HCT116 (cell line): Measurements from ENCODE around the gene CERT1. TPM values are rescaled to one million over a fixed set of nuclear protein-coding genes. Genes with fewer than 3 reads are reported as not detected.

Experiments used
- ATAC-seq: fragments of 200-7000 bp; cut with Tn5 transposase; 2 replicates; pipeline ENCODE4 v1.9.1; 2020; ENCODE audit warnings: mild to moderate bottlenecking, moderate library complexity
- BruUV-seq: library from RNA; stranded (reverse); fragments of 400-500 nt; replicated peaks from 2 replicates; lab custom pipeline; 2021; lab: Mats Ljungman, UMichigan
- CTCF ChIA-PET: fragments of 300-600 bp; sonication (Branson Sonifier 250); formaldehyde crosslinking; loops from one replicate; lab custom pipeline; 2021; ENCODE audit warnings: antibody characterized with exemption; lab: Charles Lee
- POLR2A ChIA-PET: fragments of 300-600, 350-600 bp; sonication (Branson Sonifier 250); formaldehyde crosslinking; loops from one replicate; lab custom pipeline; 2021; ENCODE audit warnings: antibody characterized with exemption; lab: Charles Lee
- RAD21 ChIA-PET, 2 experiments: fragments of 300-600 bp; sonication (Branson Sonifier 250); formaldehyde crosslinking; loops; one replicate each; lab custom pipeline; 2023; ENCODE audit warnings: low total read pairs in 2 of 2; ENCODE audit not compliant: uncharacterized antibody in 2 of 2, unreplicated experiment in 2 of 2, low non-redundant PET in 1 of 2; lab: Charles Lee
- DNase-seq: peaks from one replicate; pipeline ENCODE4 v3.0.0-alpha.2; 2010; ENCODE audit warnings: low read depth, low spot score
- H2AFZ ChIP-seq: fragments of 200-600 bp; shearing (Covaris generic), sonication (generic); 2 replicates; pipeline ENCODE4 v1.6.1; 2017; ENCODE audit warnings: low read depth, mixed run types, mixed read lengths, antibody characterized with exemption, low read length; ENCODE audit not compliant: poor library complexity, severe bottlenecking
- H3K27ac ChIP-seq: 2 replicates; pipeline ENCODE4 v1.5.1; 2012; ENCODE audit warnings: low read depth, low read length
- H3K27me3 ChIP-seq: fragments of 200-600 bp; sonication (generic); 2 replicates; pipeline ENCODE4 v1.6.1; 2016; ENCODE audit warnings: mixed run types, low read length, mixed read lengths; ENCODE audit not compliant: insufficient read depth
- H3K36me3 ChIP-seq, 2 experiments: fragments of 200-500 bp in 1 of 2; fragments of 200-600 bp in 1 of 2; sonication (Bioruptor generic) in 1 of 2; sonication (generic) in 1 of 2; 2 replicates each; pipeline versions ENCODE4 v1.5.1 to v1.6.1; 2014 to 2016; ENCODE audit warnings: low read length in 2 of 2, inconsistent platforms in 1 of 2, mixed read lengths in 1 of 2, mixed run types in 1 of 2; ENCODE audit not compliant: insufficient read depth in 2 of 2, control insufficient read depth in 1 of 2
- H3K4me1 ChIP-seq, 2 experiments: fragments of 200-600 bp in 1 of 2; sonication (generic) in 1 of 2; 2 replicates each; pipeline versions ENCODE4 v1.5.1 to v1.6.1; 2012 to 2017; ENCODE audit warnings: low read length in 2 of 2, inconsistent platforms in 1 of 2, mild to moderate bottlenecking in 1 of 2, mixed read lengths in 1 of 2, mixed run types in 1 of 2, moderate library complexity in 1 of 2; ENCODE audit not compliant: insufficient read depth in 2 of 2, control insufficient read depth in 1 of 2
- H3K4me2 ChIP-seq: fragments of 200-600 bp; sonication (generic); 2 replicates; pipeline ENCODE4 v1.6.1; 2017; ENCODE audit warnings: mixed run types, low read length, mixed read lengths
- H3K4me3 ChIP-seq, 2 experiments: fragments of 200-600 bp in 1 of 2; sonication (generic) in 1 of 2; replicated peaks in 1 of 2; 2 replicates each; pipeline ENCODE4 v1.5.1; 2011 to 2016; ENCODE audit warnings: low read length in 2 of 2, control low read depth in 1 of 2, low read depth in 1 of 2, mild to moderate bottlenecking in 1 of 2, mixed read lengths in 1 of 2, mixed run types in 1 of 2
- H3K79me2 ChIP-seq: fragments of 200-600 bp; sonication (generic); 2 replicates; pipeline ENCODE4 v1.6.1; 2017; ENCODE audit warnings: mild to moderate bottlenecking, mixed run types, low read length, moderate library complexity, mixed read lengths; ENCODE audit not compliant: insufficient read depth
- H3K9ac ChIP-seq: fragments of 200-600 bp; sonication (generic); 2 replicates; pipeline ENCODE4 v1.6.1; 2016; ENCODE audit warnings: low read length, mixed read lengths
- H3K9me2 ChIP-seq: fragments of 200-600 bp; sonication (generic), shearing (Covaris generic); 2 replicates; pipeline ENCODE4 v1.6.1; 2017; ENCODE audit warnings: mixed run types, mild to moderate bottlenecking, moderate library complexity; ENCODE audit not compliant: insufficient read depth
- H3K9me3 ChIP-seq, 2 experiments: fragments of 200-500 bp in 1 of 2; fragments of 200-600 bp in 1 of 2; sonication (Bioruptor generic) in 1 of 2; sonication (generic) in 1 of 2; 2 replicates each; pipeline ENCODE4 v1.6.1; 2014 to 2017; ENCODE audit warnings: low read length in 2 of 2, mixed read lengths in 2 of 2, inconsistent platforms in 1 of 2, low read depth in 1 of 2, mild to moderate bottlenecking in 1 of 2, mixed run types in 1 of 2, moderate library complexity in 1 of 2; ENCODE audit not compliant: control insufficient read depth in 1 of 2, insufficient read depth in 1 of 2
- H4K20me1 ChIP-seq: fragments of 200-600 bp; sonication (generic), shearing (Covaris generic); 2 replicates; pipeline ENCODE4 v1.6.1; 2017; ENCODE audit warnings: mixed run types, mild to moderate bottlenecking, moderate library complexity; ENCODE audit not compliant: insufficient read depth
- CBX3 ChIP-seq: IDR thresholded peaks from 2 replicates; pipeline ENCODE4 v1.6.1; 2012; ENCODE audit warnings: low read depth
- EGR1 ChIP-seq: IDR thresholded peaks from 2 replicates; pipeline ENCODE4 v1.6.1; 2012; ENCODE audit warnings: low read depth
- ELF1 ChIP-seq: IDR thresholded peaks from 2 replicates; pipeline ENCODE4 v1.6.1; 2012; ENCODE audit warnings: low read depth, borderline replicate concordance
- REST ChIP-seq: IDR thresholded peaks from 2 replicates; pipeline ENCODE4 v1.6.1; 2012; ENCODE audit warnings: low read depth
- SIN3A ChIP-seq: IDR thresholded peaks from 2 replicates; pipeline ENCODE4 v1.6.1; 2012; ENCODE audit warnings: low read depth
- SRF ChIP-seq: IDR thresholded peaks from 2 replicates; pipeline ENCODE4 v1.6.1; 2012; ENCODE audit warnings: low read depth
- intact Hi-C: fragments of 100-400 bp; cut with micrococcal nuclease; formaldehyde crosslinking; loops from 2 replicates; pipeline ENCODE4 v1.10.0; 2022
- total RNA-seq: library from RNA; stranded (reverse); gene quantifications from one replicate; pipeline ENCODE4 v1.2.1, GENCODE V29; 2021; ENCODE audit not compliant: unreplicated experiment

CERT1 gene
- total RNA-seq, 1 experiment from 2014 or later, result 22.8 TPM

GRCh38 chr5:75523275-75523674 lies 11.8 kb upstream of the CERT1 start:
- no peak overlapping the region for H3K4me2 ChIP-seq
- POLR2A ChIA-PET, result no interaction called here

GRCh38 chr5:75522542-75522941 lies 11.1 kb upstream of the CERT1 start:
- Histone ChIP-seq H3K4me3 (no peak overlapping the region), H3K79me2 (peaks cover 73% of the 10 kb centered on the region), H3K27me3 (no peaks in the 10 kb centered on the region), H2AFZ (no peak overlapping the region), H3K9me2 (no peaks in the 10 kb centered on the region; the same call in 1 of the 2 replicates), H3K4me2 (no peak overlapping the region), H3K27ac (no peak overlapping the region), H3K9me3 (peaks cover 0 to 3% of the 10 kb centered on the region in 2 experiments; a peak in 1 of 4 replicates), H3K36me3 (no peaks in the 10 kb centered on the region), H4K20me1 (no peaks in the 10 kb centered on the region), H3K9ac (no peak overlapping the region), H3K4me1 (no peaks in the 10 kb centered on the region)
- DNase-seq (no peak), ATAC-seq (no peak)
- ChIA-PET CTCF (no interaction called here), RAD21 (no interaction called here), POLR2A (no interaction called here)
- no TSS peak for BruUV-seq
- TF ChIP-seq REST, result no peak
- intact Hi-C loops, result no loop called here

More at GRCh38 chr5:75523275-75523674, 11.8 kb upstream of the CERT1 start:
- CTCF ChIA-PET, result interaction anchor here (1.1 kb wide), 1 partner anchor 35 kb away, joined by 5 read pairs; no protein-coding TSS in a partner anchor
- intact Hi-C loops, result no loop called here
- H3K27ac ChIP-seq, result no peak overlapping the region
- no peak overlapping the region for H2AFZ ChIP-seq
- DNase-seq (no peak), ATAC-seq (no peak)
- no peaks in the 10 kb centered on the region; the same call in 1 of the 2 replicates for H3K9me2 ChIP-seq
- H3K9me3 ChIP-seq, result peaks cover 0 to 3% of the 10 kb centered on the region in 2 experiments; a peak in 1 of 4 replicates
- H3K27me3 ChIP-seq, result no peaks in the 10 kb centered on the region
- H3K4me1 ChIP-seq, result no peaks in the 10 kb centered on the region
- BruUV-seq, result no TSS peak
- H3K79me2 ChIP-seq, result peaks cover 65% of the 10 kb centered on the region
- TF ChIP-seq SIN3A (no peak), CBX3 (no peak), ELF1 (no peak), SRF (no peak), EGR1 (no peak)
- H3K9ac ChIP-seq, result no peak overlapping the region
- no peak overlapping the region for H3K4me3 ChIP-seq
- H4K20me1 ChIP-seq, result no peaks in the 10 kb centered on the region
- RAD21 ChIA-PET, result no interaction called here
- H3K36me3 ChIP-seq, result no peaks in the 10 kb centered on the region
